MM.1S (cell line): Measurements from ENCODE around the gene PSME2.

Experiments used
- CTCF ChIP-seq: fragments of 300-600 bp; sonication (generic); IDR thresholded peaks from 2 replicates; pipeline ENCODE4 v1.5.1; 2016; ENCODE audit warnings: antibody characterized with exemption, low read length, mixed read lengths
- EZH2 ChIP-seq: fragments of 300-600 bp; sonication (generic); optimal IDR thresholded peaks from 2 replicates; pipeline ENCODE3; 2017; ENCODE audit warnings: low read depth, mild to moderate bottlenecking, antibody characterized with exemption, low read length, mixed read lengths
- EZH2phosphoT487 ChIP-seq: fragments of 300-600 bp; sonication (generic); IDR thresholded peaks from 2 replicates; pipeline ENCODE4 v1.6.1; 2018; ENCODE audit warnings: antibody characterized with exemption, low read length

GRCh38 chr14:24145219-24145618 is 1.2 kb downstream of the PSME2 start:
- TF ChIP-seq EZH2, result no peak
- TF ChIP-seq CTCF, result no peak
- no peak for TF ChIP-seq EZH2phosphoT487
